ENCODE data around the gene SMG6.

SMG6 gene

DNA sequence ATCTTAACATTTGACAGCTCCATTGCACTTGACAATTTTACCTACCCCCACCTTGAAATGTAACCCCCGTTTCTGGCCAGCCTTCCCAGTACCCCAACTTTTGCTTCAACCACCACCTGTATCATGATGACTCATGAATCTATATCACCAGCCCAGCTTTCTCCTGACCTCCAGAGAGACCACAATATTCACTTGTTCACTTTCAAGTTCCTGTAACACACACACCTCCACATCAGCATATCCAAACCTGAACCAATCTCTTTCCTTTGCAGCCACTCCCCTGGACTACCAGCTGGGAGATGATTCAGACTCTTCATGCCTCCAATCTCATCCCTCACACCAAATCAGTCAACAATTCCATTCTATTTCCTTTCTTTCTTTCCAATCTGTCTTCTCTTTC lies 8.0 kb downstream of the SMG6 start:
- TF ChIP-seq, protein P1, sequence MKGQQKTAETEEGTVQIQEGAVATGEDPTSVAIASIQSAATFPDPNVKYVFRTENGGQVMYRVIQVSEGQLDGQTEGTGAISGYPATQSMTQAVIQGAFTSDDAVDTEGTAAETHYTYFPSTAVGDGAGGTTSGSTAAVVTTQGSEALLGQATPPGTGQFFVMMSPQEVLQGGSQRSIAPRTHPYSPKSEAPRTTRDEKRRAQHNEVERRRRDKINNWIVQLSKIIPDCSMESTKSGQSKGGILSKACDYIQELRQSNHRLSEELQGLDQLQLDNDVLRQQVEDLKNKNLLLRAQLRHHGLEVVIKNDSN (IDR thresholded peaks at IDR 0.05) = no peak
- TF ChIP-seq TCF12 (IDR thresholded peaks at IDR 0.05; ENCODE audit: low read depth) (no peak), EGR1 (IDR thresholded peaks at IDR 0.05) (no peak), CEBPB (IDR thresholded peaks at IDR 0.05) (no peak), TAF1 (IDR thresholded peaks at IDR 0.05; ENCODE audit: low read depth) (no peak), RAD21 (IDR thresholded peaks at IDR 0.05; ENCODE audit: low read depth) (no peak), REST (IDR thresholded peaks at IDR 0.05; ENCODE audit: low read depth) (no peak)

- no peak for TF ChIP-seq MAX (IDR thresholded peaks at IDR 0.05)
- no peak for TF ChIP-seq ZBTB7A (IDR thresholded peaks at IDR 0.05; ENCODE audit: low read depth)
- TF ChIP-seq RAD21 (IDR thresholded peaks at IDR 0.05; ENCODE audit: low read depth) = no peak
- TF ChIP-seq, protein P1 (IDR thresholded peaks at IDR 0.05) = no peak
- no peak for TF ChIP-seq TEAD4 (IDR thresholded peaks at IDR 0.05)
- TF ChIP-seq CEBPB (IDR thresholded peaks at IDR 0.05) = no peak
- TF ChIP-seq TAF1 (IDR thresholded peaks at IDR 0.05; ENCODE audit: low read depth) = no peak
- TF ChIP-seq NFIC (IDR thresholded peaks at IDR 0.05) = no peak
- no peak for TF ChIP-seq REST (IDR thresholded peaks at IDR 0.05; ENCODE audit: low read depth)
- no peak for TF ChIP-seq TCF12 (IDR thresholded peaks at IDR 0.05; ENCODE audit: low read depth)
- TF ChIP-seq EP300 (IDR thresholded peaks at IDR 0.05; ENCODE audit: borderline replicate concordance) = no peak
- TF ChIP-seq FOXM1 (IDR thresholded peaks at IDR 0.05; ENCODE audit: borderline replicate concordance, low read depth) = no peak
- no peak for TF ChIP-seq YY1 (IDR thresholded peaks at IDR 0.05; ENCODE audit: low read depth)
- TF ChIP-seq EGR1 (IDR thresholded peaks at IDR 0.05) = no peak
- no peak for TF ChIP-seq CREB1 (IDR thresholded peaks at IDR 0.05; ENCODE audit: low read depth)
Observed at GRCh38 chr17:2292100-2292499, 11.5 kb downstream of the SMG6 start.

- TF ChIP-seq TAF1 (IDR thresholded peaks at IDR 0.05; ENCODE audit: low read depth) = no peak
- TF ChIP-seq, protein P1 (IDR thresholded peaks at IDR 0.05) = no peak
Observed at GRCh38 chr17:2289878-2290478, 13.6 kb downstream of the SMG6 start.

GRCh38 chr17:2283302-2283701 lies 20.3 kb downstream of the SMG6 start:
- TF ChIP-seq YY1 (IDR thresholded peaks at IDR 0.05; ENCODE audit: low read depth) (no peak), EGR1 (IDR thresholded peaks at IDR 0.05) (no peak), REST (IDR thresholded peaks at IDR 0.05; ENCODE audit: low read depth) (no peak), CREB1 (IDR thresholded peaks at IDR 0.05; ENCODE audit: low read depth) (no peak), TEAD4 (IDR thresholded peaks at IDR 0.05) (no peak), CEBPB (IDR thresholded peaks at IDR 0.05) (no peak), ZBTB7A (IDR thresholded peaks at IDR 0.05; ENCODE audit: low read depth) (no peak), NFIC (IDR thresholded peaks at IDR 0.05) (no peak), RAD21 (IDR thresholded peaks at IDR 0.05; ENCODE audit: low read depth) (no peak), MAX (IDR thresholded peaks at IDR 0.05) (no peak), TAF1 (IDR thresholded peaks at IDR 0.05; ENCODE audit: low read depth) (no peak)
- TF ChIP-seq, protein P1 (IDR thresholded peaks at IDR 0.05) = no peak

Data from Ishikawa (cell line).